NCI-H1436 treated with DMSO at 0.1 percent for 48 hours (cell line): ENCODE results near the gene NDUFB2.
"Not testable (repeated sequence)": the region's sequence is repeated elsewhere in the genome, so short reads cannot be mapped to it uniquely, and the experiment has no call there.

Experiments
- DNase-seq: peaks from one replicate; lab custom pipeline; 2025; lab: John Stamatoyannopoulos, UW

NDUFB2 gene

DNA sequence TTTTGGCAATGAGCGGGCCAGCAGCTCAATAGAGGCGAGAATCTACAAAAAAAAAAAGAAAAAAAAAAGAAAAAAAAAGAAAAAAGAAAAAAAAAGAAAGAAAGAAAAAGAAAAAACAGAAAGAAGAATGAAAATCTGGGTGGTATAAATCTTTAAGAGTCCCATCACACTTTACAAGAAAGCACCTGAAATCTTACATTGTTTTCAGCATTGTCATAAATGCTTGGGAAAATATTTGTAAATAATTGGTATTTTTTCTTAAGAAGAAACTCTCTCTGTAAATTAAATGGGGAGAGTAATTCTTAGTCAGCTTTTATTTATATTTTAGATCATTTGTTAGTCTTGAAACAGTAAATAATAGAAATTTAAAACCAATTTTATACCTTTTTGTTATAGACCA, 38.2 kb downstream of the NDUFB2 start:
- DNase-seq: no peak

DNA sequence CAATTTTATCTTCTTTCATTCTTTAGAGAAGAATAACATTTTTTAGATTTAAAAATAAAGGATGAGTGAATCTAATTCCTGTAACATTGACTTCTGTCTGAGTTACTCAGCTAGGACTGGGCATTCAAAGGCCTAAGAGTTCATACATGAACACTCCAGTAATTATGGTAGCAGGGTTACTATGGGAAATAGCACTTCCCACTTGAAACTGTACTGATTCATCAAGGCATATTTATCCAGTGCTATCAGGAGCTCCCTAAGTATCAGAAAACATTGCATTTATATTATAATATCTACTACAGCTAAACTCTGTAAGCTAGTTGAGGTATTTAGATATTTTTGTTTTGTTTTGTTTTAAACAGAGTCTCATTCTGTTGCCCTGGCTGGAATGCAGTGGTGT, 41.8 kb downstream of the NDUFB2 start:
- no peak for DNase-seq

DNA sequence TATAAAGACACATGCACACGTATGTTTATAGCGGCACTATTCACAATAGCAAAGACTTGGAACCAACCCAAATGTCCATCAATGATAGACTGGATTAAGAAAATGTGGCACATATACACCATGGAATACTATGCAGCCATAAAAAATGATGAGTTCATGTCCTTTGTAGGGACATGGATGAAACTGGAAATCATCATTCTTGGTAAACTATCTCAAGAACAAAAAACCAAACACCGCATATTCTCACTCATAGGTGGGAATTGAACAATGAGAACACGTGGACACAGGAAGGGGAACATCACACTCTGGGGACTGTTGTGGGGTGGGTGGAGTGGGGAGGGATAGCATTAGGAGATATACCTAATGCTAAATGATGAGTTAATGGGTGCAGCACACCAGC, 46.7 kb downstream of the NDUFB2 start:
- DNase-seq: not testable (repeated sequence)

DNA sequence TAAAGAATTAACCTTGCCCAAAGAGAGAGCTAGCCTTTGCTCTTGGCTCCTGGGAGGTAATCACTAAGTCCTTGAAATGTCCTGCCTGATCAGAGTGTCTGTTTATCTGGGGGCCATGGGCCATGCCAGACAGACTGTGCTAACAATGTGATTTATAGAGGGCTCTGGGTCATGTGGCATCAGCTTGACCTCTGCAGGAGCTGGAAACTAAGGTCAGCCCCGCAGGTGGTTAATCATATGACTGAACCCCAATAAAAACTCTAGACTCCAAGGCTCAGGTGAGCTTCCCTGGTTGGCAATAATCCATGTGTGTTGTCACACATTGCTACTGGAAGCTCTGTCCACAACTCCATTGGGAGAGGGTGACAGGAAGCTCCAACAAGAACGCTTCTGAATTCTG, 47.5 kb downstream of the NDUFB2 start:
- no peak for DNase-seq

DNA sequence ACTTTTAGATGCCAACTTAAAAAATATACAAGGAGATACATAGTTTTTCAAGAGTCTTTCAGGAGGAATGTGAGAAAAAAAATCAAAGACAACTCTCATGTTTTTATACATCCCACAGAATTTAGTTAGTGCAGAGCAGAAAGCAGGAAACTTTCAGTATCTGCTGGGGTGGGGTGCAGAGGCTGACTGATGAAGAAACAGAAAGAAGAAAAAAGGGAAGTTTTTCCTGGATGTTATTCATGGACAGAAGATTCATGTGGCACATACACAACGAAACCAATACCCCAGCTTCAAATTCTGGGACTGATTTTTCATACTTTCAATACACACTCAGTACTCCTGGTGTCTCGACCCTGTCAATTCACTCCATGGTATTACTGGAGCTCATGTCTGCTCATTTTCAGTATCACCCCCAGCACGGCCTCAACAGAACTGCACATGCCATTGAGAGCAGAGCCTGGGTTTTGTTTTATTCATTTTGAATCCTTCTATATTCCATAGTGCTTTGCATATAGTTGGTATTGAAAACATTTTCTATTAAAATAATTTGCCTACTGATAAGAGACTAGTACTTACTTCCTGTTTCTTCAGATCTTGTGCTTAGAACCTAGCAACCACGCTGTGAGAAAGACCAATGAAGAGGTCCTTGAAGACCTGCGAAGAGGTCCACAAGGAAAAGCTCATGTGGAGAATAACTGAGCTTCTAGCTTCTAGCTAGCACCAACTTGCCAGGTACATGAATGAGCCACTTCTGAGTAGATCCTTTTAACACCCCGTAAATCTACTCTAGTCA, 49.0 kb downstream of the NDUFB2 start:
- no peak for DNase-seq

DNA sequence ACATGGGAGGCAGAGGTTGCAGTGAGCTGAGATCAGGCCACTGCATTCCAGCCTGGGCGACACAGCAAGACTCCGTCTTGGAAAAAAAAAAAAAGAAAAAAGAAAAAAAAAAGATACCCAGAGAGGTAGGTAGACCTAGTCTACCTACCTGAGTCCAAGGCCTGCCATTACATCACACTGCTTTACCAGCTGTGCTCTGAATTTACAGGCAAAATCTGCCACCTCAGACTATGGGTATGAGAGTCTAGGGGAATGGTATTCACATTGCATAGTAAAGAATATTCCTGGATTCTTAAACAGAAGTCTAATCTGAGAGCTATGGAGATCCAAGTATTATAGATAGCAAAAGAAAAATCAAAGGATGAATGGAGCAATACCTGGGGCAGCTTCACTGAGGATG, 50.2 kb downstream of the NDUFB2 start:
- no peak for DNase-seq

DNA sequence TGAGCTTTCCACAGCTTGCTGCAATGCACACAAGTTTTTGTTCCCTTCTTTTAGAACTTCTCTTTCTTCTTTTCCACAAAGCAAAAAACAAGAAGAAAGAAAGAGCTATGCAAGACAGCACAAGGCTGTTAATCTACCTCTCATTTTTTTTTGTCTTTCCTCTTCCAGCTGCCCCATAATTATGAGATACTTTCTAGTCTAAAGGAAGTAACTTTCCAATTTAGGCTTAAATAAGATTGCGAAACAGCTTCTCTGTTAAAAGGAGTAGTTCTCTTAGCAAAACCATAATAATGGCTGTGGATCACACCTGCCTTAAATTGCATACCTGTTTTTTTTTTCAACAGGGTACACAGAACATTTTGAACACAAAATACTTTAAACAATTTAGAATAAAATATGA, 56.0 kb downstream of the NDUFB2 start:
- no peak for DNase-seq

DNA sequence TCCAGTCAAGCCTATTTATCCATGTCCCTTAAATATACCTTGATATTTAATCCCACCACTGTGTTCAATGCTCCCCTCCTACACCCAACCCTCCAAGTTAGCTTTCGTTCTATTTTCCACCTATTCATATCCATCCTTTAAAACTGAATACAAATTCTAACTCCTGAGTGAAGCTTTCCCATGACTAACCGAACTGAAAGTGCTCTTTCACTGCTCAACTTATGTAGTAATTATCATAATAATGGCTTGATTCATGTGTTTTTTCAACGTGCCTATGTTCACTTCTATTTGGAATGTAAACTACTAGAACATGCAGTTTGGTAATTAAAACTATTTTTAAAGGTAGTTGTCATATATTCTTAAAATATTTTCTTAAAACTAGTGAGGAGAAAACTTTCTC, 58.0 kb downstream of the NDUFB2 start:
- DNase-seq: no peak
